Endodermal cell (in vitro differentiated cells): ENCODE results near the gene ADGRD1. TPM values are rescaled to one million over a fixed set of nuclear protein-coding genes. Genes with fewer than 3 reads are reported as not detected.
A peak's percentile ranks its signal among the peaks of the same experiment; 100 is the strongest.

Source experiments
- DNase-seq: peaks from one replicate; pipeline ENCODE4 v3.0.0-alpha.2; 2017
- H3K27ac ChIP-seq: 2 replicates; pipeline ENCODE4 v1.5.1; 2013; ENCODE audit warnings: mild to moderate bottlenecking, low read depth, low read length, moderate library complexity
- H3K27me3 ChIP-seq: 2 replicates; pipeline ENCODE4 v1.6.1; 2013; ENCODE audit warnings: mild to moderate bottlenecking, low read length, moderate library complexity; ENCODE audit not compliant: insufficient read depth, control insufficient read depth, poor library complexity, severe bottlenecking
- H3K36me3 ChIP-seq: 2 replicates; pipeline ENCODE4 v1.7.0; 2013; ENCODE audit warnings: mild to moderate bottlenecking, low read length, moderate library complexity; ENCODE audit not compliant: control insufficient read depth, insufficient read depth
- H3K4me1 ChIP-seq: one replicate; pipeline ENCODE4 v1.7.0; 2013; ENCODE audit warnings: low read length; ENCODE audit not compliant: control insufficient read depth, insufficient read depth
- H3K4me3 ChIP-seq: 2 replicates; pipeline ENCODE4 v1.5.1; 2013; ENCODE audit warnings: mild to moderate bottlenecking, low read length, moderate library complexity
- H3K9ac ChIP-seq: 2 replicates; pipeline ENCODE4 v1.6.1; 2013; ENCODE audit warnings: mild to moderate bottlenecking, low read length, moderate library complexity; ENCODE audit not compliant: poor library complexity, severe bottlenecking; ENCODE audit errors: extremely low read depth
- H3K9me3 ChIP-seq: 2 replicates; pipeline ENCODE4 v1.6.1; 2013; ENCODE audit warnings: mild to moderate bottlenecking, low read length, moderate library complexity; ENCODE audit not compliant: control insufficient read depth
- H3K27ac Mint-ChIP-seq: 2 replicates; pipeline ENCODE4 v1.8.0; 2020; ENCODE audit warnings: mixed read lengths
- H3K27me3 Mint-ChIP-seq: 2 replicates; pipeline ENCODE4 v1.8.0; 2021; ENCODE audit warnings: mild to moderate bottlenecking, mixed read lengths; ENCODE audit not compliant: insufficient read depth
- H3K36me3 Mint-ChIP-seq: 2 replicates; pipeline ENCODE4 v1.8.0; 2020; ENCODE audit warnings: low read depth, mixed read lengths
- H3K4me1 Mint-ChIP-seq: 2 replicates; pipeline ENCODE4 v1.8.0; 2020; ENCODE audit warnings: mixed read lengths
- H3K4me3 Mint-ChIP-seq: 2 replicates; pipeline ENCODE4 v1.8.0; 2020; ENCODE audit warnings: mild to moderate bottlenecking, moderate library complexity, mixed read lengths
- H3K9me3 Mint-ChIP-seq: 2 replicates; pipeline ENCODE4 v1.8.0; 2020; ENCODE audit warnings: mild to moderate bottlenecking, mixed read lengths
- WGBS, 2 experiments: methylation state at CpG; one replicate each; pipeline versions ENCODE4 v1.1.5 to v1.1.7; 2013; ENCODE audit warnings: missing lambda C conversion rate in 2 of 2, mixed read lengths in 1 of 2; ENCODE audit not compliant: insufficient coverage in 1 of 2, insufficient read length in 1 of 2; 5-methylcytosine and 5-hydroxymethylcytosine counted together
- total RNA-seq, 2 donors: library from RNA; stranded (reverse); fragmentation: NEBNext Ultra II Directional in 1 of 2; extraction: Animal tissue kit (Norgen Biotek cat#: 25700) in 1 of 2; gene quantifications; 2 replicates in 1 of 2; 3 replicates in 1 of 2; pipeline ENCODE4 v1.2.1, GENCODE V29; 2021
- TF ChIP-seq, protein P1 (sequence below): fragments of 200-600 bp; sonication (generic); conservative IDR thresholded peaks from 2 replicates; pipeline ENCODE4 v1.5.0; 2021; ENCODE audit warnings: antibody characterized with exemption, mild to moderate bottlenecking

Gene ADGRD1
- total RNA-seq, 2 donors from 2014 or later, result 1.3 to 2.9 TPM

DNA sequence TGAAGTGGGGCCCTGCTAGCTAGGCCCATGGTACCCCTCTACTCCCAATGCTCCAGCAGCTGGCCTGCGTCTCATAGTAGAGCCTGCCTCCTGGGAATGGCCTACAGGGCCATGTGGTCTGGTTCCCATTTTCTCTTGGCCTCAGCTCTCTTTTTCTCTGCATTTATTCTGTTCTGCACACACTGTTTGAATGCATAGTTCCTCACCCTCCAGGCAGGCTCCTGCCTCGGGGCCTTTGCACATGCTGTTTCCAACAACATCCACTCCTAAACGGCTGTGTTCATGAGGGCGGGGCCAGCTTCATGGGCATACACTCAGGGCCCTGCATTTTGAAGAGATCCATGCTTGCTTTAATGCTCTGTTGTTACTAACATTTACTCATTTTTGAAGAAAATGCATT is 204.0 kb downstream of the ADGRD1 start:
- DNase-seq, result no peak
- no peak overlapping the region for H3K4me3 Mint-ChIP-seq
- H3K4me1 Mint-ChIP-seq, result peaks cover 3% of the 10 kb centered on the region
- no peak overlapping the region for H3K27ac Mint-ChIP-seq
- Histone ChIP-seq H3K36me3 (no peaks in the 10 kb centered on the region), H3K4me3 (no peak overlapping the region), H3K9me3 (no peaks in the 10 kb centered on the region), H3K27ac (no peak overlapping the region), H3K4me1 (no peaks in the 10 kb centered on the region), H3K9ac (no peak overlapping the region), H3K27me3 (no peaks in the 10 kb centered on the region)
- no peaks in the 10 kb centered on the region for H3K36me3 Mint-ChIP-seq
- 78 to 90% methylated on average over 3 to 4 of the region's 4 CpGs for WGBS, 2 experiments
- TF ChIP-seq, protein P1, sequence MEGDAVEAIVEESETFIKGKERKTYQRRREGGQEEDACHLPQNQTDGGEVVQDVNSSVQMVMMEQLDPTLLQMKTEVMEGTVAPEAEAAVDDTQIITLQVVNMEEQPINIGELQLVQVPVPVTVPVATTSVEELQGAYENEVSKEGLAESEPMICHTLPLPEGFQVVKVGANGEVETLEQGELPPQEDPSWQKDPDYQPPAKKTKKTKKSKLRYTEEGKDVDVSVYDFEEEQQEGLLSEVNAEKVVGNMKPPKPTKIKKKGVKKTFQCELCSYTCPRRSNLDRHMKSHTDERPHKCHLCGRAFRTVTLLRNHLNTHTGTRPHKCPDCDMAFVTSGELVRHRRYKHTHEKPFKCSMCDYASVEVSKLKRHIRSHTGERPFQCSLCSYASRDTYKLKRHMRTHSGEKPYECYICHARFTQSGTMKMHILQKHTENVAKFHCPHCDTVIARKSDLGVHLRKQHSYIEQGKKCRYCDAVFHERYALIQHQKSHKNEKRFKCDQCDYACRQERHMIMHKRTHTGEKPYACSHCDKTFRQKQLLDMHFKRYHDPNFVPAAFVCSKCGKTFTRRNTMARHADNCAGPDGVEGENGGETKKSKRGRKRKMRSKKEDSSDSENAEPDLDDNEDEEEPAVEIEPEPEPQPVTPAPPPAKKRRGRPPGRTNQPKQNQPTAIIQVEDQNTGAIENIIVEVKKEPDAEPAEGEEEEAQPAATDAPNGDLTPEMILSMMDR, result no peak
- H3K27me3 Mint-ChIP-seq, result peaks cover under 1% of the 10 kb centered on the region
- no peaks in the 10 kb centered on the region for H3K9me3 Mint-ChIP-seq

DNA sequence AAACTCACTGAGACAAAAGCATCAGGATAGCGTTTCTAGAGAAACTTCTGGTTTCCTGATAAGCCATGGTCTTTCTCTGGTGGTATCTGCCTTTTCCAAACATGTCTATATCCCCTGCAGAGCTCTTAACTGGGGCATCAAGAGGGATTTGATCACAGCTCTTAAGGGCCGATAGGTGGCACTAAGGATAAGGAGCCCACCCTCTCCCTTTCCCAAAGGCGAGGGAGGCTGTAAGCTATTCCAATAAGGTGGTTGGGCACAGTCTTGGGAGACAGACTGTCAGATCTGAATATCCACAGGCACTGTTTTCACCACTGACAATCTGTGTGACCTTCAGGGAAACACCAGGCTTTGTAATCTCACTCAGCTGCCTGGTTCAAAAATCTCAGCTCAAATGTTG is 206.0 kb downstream of the ADGRD1 start:
- Histone ChIP-seq H3K27ac (no peak overlapping the region), H3K4me3 (no peak overlapping the region), H3K9ac (no peak overlapping the region), H3K36me3 (no peaks in the 10 kb centered on the region), H3K27me3 (no peaks in the 10 kb centered on the region), H3K9me3 (no peaks in the 10 kb centered on the region), H3K4me1 (no peaks in the 10 kb centered on the region)
- no peak overlapping the region for H3K4me3 Mint-ChIP-seq
- no peak overlapping the region for H3K27ac Mint-ChIP-seq
- H3K36me3 Mint-ChIP-seq, result no peaks in the 10 kb centered on the region
- H3K9me3 Mint-ChIP-seq, result no peaks in the 10 kb centered on the region
- 18 to 50% methylated on average over 1 to 3 of the region's 3 CpGs for WGBS, 2 experiments
- peaks cover 3% of the 10 kb centered on the region for H3K4me1 Mint-ChIP-seq
- peak; percentile 75 for DNase-seq
- TF ChIP-seq, protein P1, result peak; percentile 74
- no peaks in the 10 kb centered on the region for H3K27me3 Mint-ChIP-seq

DNA sequence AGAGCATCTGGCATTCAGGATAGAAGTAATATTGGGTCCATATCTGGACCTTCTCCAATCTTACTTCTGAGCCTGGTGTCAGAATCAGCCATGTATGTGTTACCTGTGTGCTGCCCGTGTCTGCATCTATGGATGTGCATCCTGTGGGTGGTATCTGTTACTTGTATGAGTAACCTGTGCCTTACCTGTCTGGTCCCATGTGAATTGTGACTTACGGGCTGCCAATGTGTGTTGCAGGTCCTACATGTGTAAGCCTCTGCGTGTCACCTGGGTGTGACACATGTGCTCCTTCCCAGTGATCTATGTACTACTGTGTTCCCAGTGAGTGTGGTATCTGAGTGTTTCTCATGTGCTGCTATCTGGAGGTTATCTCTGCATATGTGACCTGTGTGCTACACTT is 208.4 kb downstream of the ADGRD1 start:
- Histone ChIP-seq H3K4me3 (no peak overlapping the region), H3K27me3 (no peaks in the 10 kb centered on the region), H3K4me1 (no peaks in the 10 kb centered on the region), H3K9ac (no peak overlapping the region), H3K36me3 (no peaks in the 10 kb centered on the region), H3K27ac (no peak overlapping the region), H3K9me3 (no peaks in the 10 kb centered on the region)
- TF ChIP-seq, protein P1, result no peak
- no peak for DNase-seq
- Mint-ChIP-seq H3K4me1 (peaks cover 3% of the 10 kb centered on the region), H3K9me3 (no peaks in the 10 kb centered on the region), H3K27ac (no peak overlapping the region), H3K4me3 (no peak overlapping the region), H3K27me3 (peaks cover 2% of the 10 kb centered on the region), H3K36me3 (no peaks in the 10 kb centered on the region)
- 80 to 90% methylated on average over 2 to 3 of the region's 3 CpGs for WGBS, 2 experiments
